K562 (cell line): ENCODE results near the gene JPH2. TPM values are rescaled to one million over a fixed set of nuclear protein-coding genes. Genes with fewer than 3 reads are reported as not detected.
"Not testable (repeated sequence)": the region's sequence is repeated elsewhere in the genome, so short reads cannot be mapped to it uniquely, and the experiment has no call there.

Experiments
- RB1 ChIP-seq: fragments of 450-650 bp; IDR thresholded peaks from 2 replicates; pipeline ENCODE4 v1.6.1; 2017; ENCODE audit warnings: low read depth, mild to moderate bottlenecking
- STAG1 ChIP-seq: sonication (generic); formaldehyde crosslinking; IDR thresholded peaks from 2 replicates; pipeline ENCODE4 v1.5.0; 2020; ENCODE audit warnings: missing genetic modification reagents, borderline replicate concordance
- polyA plus RNA-seq, 8 experiments: library from polyadenylated mRNA; depleted of rRNA in 4 of 8; stranded (reverse) in 5 of 8; unstranded in 3 of 8; fragments of >200 nt; fragmentation: Nextera tagmentation in 2 of 8; fragmentation: Illumina TruSeq in 1 of 8; extraction: Ambion mirVana in 2 of 8; extraction: Trizol in 1 of 8; gene quantifications; 2 replicates each; pipeline versions ENCODE4 v1.2.1 to v1.2.3, GENCODE V29; 2011 to 2014; ENCODE audit warnings: inconsistent platforms in 1 of 8, missing spikeins in 1 of 8
- total RNA-seq, 7 experiments: library from RNA; depleted of rRNA in 6 of 7; stranded (reverse); fragments of >200 nt in 6 of 7; fragmentation: Illumina TruSeq in 2 of 7; extraction: Trizol in 2 of 7; gene quantifications; 2 replicates each; pipeline versions ENCODE4 v1.2.1 to v1.2.3, GENCODE V29; 2011 to 2021; ENCODE audit warnings: low replicate concordance in 1 of 7
- TF ChIP-seq, protein P1 (sequence below), 2 experiments: fragments of 450-650 bp; formaldehyde crosslinking in 1 of 2; IDR thresholded peaks; 2 replicates each; pipeline versions ENCODE4 v1.4.0 to v1.6.1; 2014 to 2020; ENCODE audit warnings: mild to moderate bottlenecking in 2 of 2, borderline replicate concordance in 1 of 2, low read depth in 1 of 2
- TF ChIP-seq, protein P2 (sequence below), 3 experiments: IDR thresholded peaks in 2 of 3; conservative IDR thresholded peaks in 1 of 3; 2 replicates each; pipeline ENCODE4 v1.5.1; 2011 to 2012; ENCODE audit warnings: low read length in 3 of 3, mild to moderate bottlenecking in 3 of 3, control low read depth in 2 of 3, improper control_type of control experiment in 1 of 3, inconsistent platforms in 1 of 3, low read depth in 1 of 3, mixed read lengths in 1 of 3, moderate library complexity in 1 of 3; ENCODE audit not compliant: insufficient read depth in 2 of 3
- TF ChIP-seq, protein P3 (sequence below): fragments of 450-650 bp; formaldehyde crosslinking; IDR thresholded peaks from 2 replicates; pipeline ENCODE4 v1.4.0; 2020; ENCODE audit warnings: mild to moderate bottlenecking, moderate library complexity

JPH2 gene
- total and polyA plus RNA-seq, 9 of the 15 experiments (the other 6 are each of a cell fraction or from before 2014, with no cell fraction given) = not detected

- TF ChIP-seq, protein P1, sequence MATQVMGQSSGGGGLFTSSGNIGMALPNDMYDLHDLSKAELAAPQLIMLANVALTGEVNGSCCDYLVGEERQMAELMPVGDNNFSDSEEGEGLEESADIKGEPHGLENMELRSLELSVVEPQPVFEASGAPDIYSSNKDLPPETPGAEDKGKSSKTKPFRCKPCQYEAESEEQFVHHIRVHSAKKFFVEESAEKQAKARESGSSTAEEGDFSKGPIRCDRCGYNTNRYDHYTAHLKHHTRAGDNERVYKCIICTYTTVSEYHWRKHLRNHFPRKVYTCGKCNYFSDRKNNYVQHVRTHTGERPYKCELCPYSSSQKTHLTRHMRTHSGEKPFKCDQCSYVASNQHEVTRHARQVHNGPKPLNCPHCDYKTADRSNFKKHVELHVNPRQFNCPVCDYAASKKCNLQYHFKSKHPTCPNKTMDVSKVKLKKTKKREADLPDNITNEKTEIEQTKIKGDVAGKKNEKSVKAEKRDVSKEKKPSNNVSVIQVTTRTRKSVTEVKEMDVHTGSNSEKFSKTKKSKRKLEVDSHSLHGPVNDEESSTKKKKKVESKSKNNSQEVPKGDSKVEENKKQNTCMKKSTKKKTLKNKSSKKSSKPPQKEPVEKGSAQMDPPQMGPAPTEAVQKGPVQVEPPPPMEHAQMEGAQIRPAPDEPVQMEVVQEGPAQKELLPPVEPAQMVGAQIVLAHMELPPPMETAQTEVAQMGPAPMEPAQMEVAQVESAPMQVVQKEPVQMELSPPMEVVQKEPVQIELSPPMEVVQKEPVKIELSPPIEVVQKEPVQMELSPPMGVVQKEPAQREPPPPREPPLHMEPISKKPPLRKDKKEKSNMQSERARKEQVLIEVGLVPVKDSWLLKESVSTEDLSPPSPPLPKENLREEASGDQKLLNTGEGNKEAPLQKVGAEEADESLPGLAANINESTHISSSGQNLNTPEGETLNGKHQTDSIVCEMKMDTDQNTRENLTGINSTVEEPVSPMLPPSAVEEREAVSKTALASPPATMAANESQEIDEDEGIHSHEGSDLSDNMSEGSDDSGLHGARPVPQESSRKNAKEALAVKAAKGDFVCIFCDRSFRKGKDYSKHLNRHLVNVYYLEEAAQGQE (IDR thresholded peaks at IDR 0.05; ENCODE audit: borderline replicate concordance) = peak; percentile 72; the same call in 1 of the 2 replicates
- TF ChIP-seq, protein P1 (CRISPR knock-in tag; IDR thresholded peaks at IDR 0.05; ENCODE audit: low read depth) = not testable (repeated sequence)
- TF ChIP-seq RB1 (peak; percentile 91), STAG1 (CRISPR knock-in tag) (peak; percentile 24; the same call in 1 of the 2 replicates)
- TF ChIP-seq, protein P2, sequence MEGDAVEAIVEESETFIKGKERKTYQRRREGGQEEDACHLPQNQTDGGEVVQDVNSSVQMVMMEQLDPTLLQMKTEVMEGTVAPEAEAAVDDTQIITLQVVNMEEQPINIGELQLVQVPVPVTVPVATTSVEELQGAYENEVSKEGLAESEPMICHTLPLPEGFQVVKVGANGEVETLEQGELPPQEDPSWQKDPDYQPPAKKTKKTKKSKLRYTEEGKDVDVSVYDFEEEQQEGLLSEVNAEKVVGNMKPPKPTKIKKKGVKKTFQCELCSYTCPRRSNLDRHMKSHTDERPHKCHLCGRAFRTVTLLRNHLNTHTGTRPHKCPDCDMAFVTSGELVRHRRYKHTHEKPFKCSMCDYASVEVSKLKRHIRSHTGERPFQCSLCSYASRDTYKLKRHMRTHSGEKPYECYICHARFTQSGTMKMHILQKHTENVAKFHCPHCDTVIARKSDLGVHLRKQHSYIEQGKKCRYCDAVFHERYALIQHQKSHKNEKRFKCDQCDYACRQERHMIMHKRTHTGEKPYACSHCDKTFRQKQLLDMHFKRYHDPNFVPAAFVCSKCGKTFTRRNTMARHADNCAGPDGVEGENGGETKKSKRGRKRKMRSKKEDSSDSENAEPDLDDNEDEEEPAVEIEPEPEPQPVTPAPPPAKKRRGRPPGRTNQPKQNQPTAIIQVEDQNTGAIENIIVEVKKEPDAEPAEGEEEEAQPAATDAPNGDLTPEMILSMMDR (IDR thresholded peaks at IDR 0.05 in 2 of 3, conservative IDR thresholded peaks at IDR 0.05 in 1 of 3; ENCODE audit: insufficient read depth in 2 of 3, low read depth in 1 of 3, low read length in 3 of 3) = peak; percentile 74 to 89 (median 78)
- TF ChIP-seq, protein P3, sequence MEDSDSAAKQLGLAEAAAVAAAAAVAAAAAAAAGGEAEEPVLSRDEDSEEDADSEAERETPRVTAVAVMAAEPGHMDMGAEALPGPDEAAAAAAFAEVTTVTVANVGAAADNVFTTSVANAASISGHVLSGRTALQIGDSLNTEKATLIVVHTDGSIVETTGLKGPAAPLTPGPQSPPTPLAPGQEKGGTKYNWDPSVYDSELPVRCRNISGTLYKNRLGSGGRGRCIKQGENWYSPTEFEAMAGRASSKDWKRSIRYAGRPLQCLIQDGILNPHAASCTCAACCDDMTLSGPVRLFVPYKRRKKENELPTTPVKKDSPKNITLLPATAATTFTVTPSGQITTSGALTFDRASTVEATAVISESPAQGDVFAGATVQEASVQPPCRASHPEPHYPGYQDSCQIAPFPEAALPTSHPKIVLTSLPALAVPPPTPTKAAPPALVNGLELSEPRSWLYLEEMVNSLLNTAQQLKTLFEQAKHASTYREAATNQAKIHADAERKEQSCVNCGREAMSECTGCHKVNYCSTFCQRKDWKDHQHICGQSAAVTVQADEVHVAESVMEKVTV (CRISPR knock-in tag) = peak; percentile 49; the same call in 1 of the 2 replicates
Observed at GRCh38 chr20:44190197-44190852, 3.3 kb upstream of the JPH2 start (continued).
